HG03575 (cell line): ENCODE results near the gene OTX1.

Experiments used
- ATAC-seq: cut with Tn5 transposase; IDR thresholded peaks from one replicate; pipeline ENCODE4 v1.9.1; 2021; ENCODE audit not compliant: unreplicated experiment, insufficient number of reproducible peaks, low FRiP score; ENCODE audit errors: extremely low read depth

The OTX1 gene

GRCh38 chr2:63092857-63093256 is 42.2 kb downstream of the OTX1 start:
- ATAC-seq, result no peak

GRCh38 chr2:63093502-63093901 is 42.9 kb downstream of the OTX1 start:
- ATAC-seq, result no peak

GRCh38 chr2:63096491-63096890 is 45.9 kb downstream of the OTX1 start:
- no peak for ATAC-seq

- no peak for ATAC-seq
Measured at GRCh38 chr2:63099032-63099431, 48.4 kb downstream of the OTX1 start.

GRCh38 chr2:63101954-63102353 is 51.3 kb downstream of the OTX1 start:
- no peak for ATAC-seq

- no peak for ATAC-seq
Measured at GRCh38 chr2:63104482-63104881, 53.9 kb downstream of the OTX1 start.
